Thyroid gland (tissue), 4 donors: ENCODE results near the gene ORC4. TPM values are rescaled to one million over a fixed set of nuclear protein-coding genes. Genes with fewer than 3 reads are reported as not detected.

Source experiments
- DNase-seq, 2 donors: peaks; one replicate each; pipeline ENCODE4 v3.0.0-alpha.2; 2019
- H3K27ac ChIP-seq, 3 donors: fragments of 200-600 bp; sonication (generic); 1 replicate in 2 of 3; 2 replicates in 1 of 3; pipeline ENCODE4 v1.5.1; 2016 to 2019; ENCODE audit warnings: mild to moderate bottlenecking in 1 of 3, moderate library complexity in 1 of 3
- H3K27me3 ChIP-seq: fragments of 200-600 bp; sonication (generic); one replicate; pipeline ENCODE4 v1.5.1; 2019
- H3K36me3 ChIP-seq, 2 donors: fragments of 200-600 bp; sonication (generic); one replicate each; pipeline ENCODE4 v1.5.1; 2016 to 2019
- H3K4me1 ChIP-seq, 2 donors: fragments of 200-600 bp; sonication (generic); one replicate each; pipeline ENCODE4 v1.5.1; 2017 to 2019
- H3K4me3 ChIP-seq, 3 donors: fragments of 200-600 bp; sonication (generic); replicated peaks in 1 of 3; 1 replicate in 2 of 3; 2 replicates in 1 of 3; pipeline ENCODE4 v1.5.1; 2016; ENCODE audit warnings: mild to moderate bottlenecking in 1 of 3
- H3K9me3 ChIP-seq: fragments of 200-600 bp; sonication (generic); one replicate; pipeline ENCODE4 v1.5.1; 2017
- POLR2A ChIP-seq, 2 donors: fragments of 450-650 bp; IDR thresholded peaks; one replicate each; pipeline ENCODE4 v1.6.1; 2017; ENCODE audit warnings: antibody characterized with exemption in 2 of 2, mild to moderate bottlenecking in 2 of 2, moderate library complexity in 1 of 2
- WGBS, 2 donors: methylation state at CpG; one replicate each; pipeline ENCODE4 v1.1.5; 2017; 5-methylcytosine and 5-hydroxymethylcytosine counted together
- intact Hi-C: fragments of 100-400 bp; cut with DNase I; formaldehyde crosslinking; loops from one replicate; pipeline ENCODE4 v1.15.1; 2023
- total RNA-seq, 4 donors: library from RNA; depleted of rRNA; stranded (reverse); fragments of >200 nt; gene quantifications; one replicate each; pipeline ENCODE4 v1.2.3, GENCODE V29; 2016
- TF ChIP-seq, protein P1 (sequence below), 6 experiments: fragments of 200-600 bp in 3 of 6; fragments of 450-650 bp in 3 of 6; sonication (generic) in 3 of 6; IDR thresholded peaks; one replicate each; pipeline ENCODE4 v1.5.1; 2016 to 2019; ENCODE audit warnings: antibody characterized with exemption in 6 of 6, mild to moderate bottlenecking in 2 of 6, inconsistent platforms in 1 of 6, moderate library complexity in 1 of 6

ORC4 gene
- total RNA-seq, 4 donors from 2014 or later: 62.5 to 89.2 (median 76.5) TPM

DNA sequence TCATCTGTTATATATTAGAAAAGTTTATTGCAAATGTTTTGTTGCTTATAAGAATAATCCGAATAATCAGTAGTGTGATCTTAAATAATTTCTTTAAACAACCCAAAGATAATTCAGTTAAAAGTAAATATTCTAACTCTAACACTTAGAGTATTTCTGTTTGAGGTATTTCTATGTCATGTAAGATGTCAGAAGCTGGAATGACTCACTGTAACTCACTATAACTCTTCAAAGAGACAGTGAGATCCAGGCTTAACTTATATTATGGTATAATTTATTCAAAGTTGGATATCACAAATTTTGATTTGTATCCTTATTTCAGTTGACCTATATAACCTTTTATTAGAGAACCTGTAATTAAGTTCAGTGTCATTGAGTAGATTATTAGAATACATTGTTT, 7.3 kb upstream of the ORC4 start:
- WGBS, 2 donors: 97 to 98% methylated on average over 1 of the region's 1 CpG
- intact Hi-C loops: no loop called here

DNA sequence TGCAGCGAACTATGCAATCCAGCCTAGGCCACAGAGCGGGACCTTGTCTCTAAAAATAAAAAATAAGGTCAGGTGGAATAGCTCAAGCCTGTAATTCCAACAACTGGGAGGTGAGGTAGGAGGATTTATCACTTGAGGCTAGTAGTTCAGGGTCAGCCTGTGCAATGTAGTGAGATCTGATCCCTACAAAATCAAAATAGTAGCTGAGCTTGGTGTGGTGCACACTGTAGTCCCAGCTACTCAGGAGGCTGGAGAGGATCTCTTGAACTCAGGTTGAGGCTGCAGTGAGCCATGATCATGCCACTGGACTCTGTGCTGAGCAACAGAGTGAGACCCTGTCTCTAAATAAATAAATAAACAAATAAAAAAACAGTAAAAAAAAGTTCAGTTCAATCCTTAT, 6.0 kb upstream of the ORC4 start:
- 94 to 96% methylated on average over 2 of the region's 2 CpGs for WGBS, 2 donors
- no peak overlapping the region for H3K4me3 ChIP-seq
- H3K4me1 ChIP-seq: peaks cover 24% of the 10 kb centered on the region in 2 donors
- intact Hi-C loops: no loop called here
- no peaks in the 10 kb centered on the region for H3K27me3 ChIP-seq
- no peak for DNase-seq
- no peak overlapping the region for H3K27ac ChIP-seq
- no peaks in the 10 kb centered on the region for H3K36me3 ChIP-seq
- no peak for TF ChIP-seq POLR2A (IDR thresholded peaks at IDR 0.05)
- TF ChIP-seq, protein P1, sequence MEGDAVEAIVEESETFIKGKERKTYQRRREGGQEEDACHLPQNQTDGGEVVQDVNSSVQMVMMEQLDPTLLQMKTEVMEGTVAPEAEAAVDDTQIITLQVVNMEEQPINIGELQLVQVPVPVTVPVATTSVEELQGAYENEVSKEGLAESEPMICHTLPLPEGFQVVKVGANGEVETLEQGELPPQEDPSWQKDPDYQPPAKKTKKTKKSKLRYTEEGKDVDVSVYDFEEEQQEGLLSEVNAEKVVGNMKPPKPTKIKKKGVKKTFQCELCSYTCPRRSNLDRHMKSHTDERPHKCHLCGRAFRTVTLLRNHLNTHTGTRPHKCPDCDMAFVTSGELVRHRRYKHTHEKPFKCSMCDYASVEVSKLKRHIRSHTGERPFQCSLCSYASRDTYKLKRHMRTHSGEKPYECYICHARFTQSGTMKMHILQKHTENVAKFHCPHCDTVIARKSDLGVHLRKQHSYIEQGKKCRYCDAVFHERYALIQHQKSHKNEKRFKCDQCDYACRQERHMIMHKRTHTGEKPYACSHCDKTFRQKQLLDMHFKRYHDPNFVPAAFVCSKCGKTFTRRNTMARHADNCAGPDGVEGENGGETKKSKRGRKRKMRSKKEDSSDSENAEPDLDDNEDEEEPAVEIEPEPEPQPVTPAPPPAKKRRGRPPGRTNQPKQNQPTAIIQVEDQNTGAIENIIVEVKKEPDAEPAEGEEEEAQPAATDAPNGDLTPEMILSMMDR (IDR thresholded peaks at IDR 0.05): no peak
- H3K9me3 ChIP-seq: no peaks in the 10 kb centered on the region

More for the DNA sequence above, 7.3 kb upstream of the ORC4 start:
- no peaks in the 10 kb centered on the region for H3K27me3 ChIP-seq
- no peak overlapping the region for H3K4me3 ChIP-seq
- peaks cover 22 to 25% of the 10 kb centered on the region in 2 donors for H3K4me1 ChIP-seq
- H3K27ac ChIP-seq: no peak overlapping the region
- DNase-seq: no peak
- H3K36me3 ChIP-seq: no peaks in the 10 kb centered on the region
- H3K9me3 ChIP-seq: no peaks in the 10 kb centered on the region
- TF ChIP-seq, protein P1 (IDR thresholded peaks at IDR 0.05): no peak
- TF ChIP-seq POLR2A (IDR thresholded peaks at IDR 0.05): no peak

DNA sequence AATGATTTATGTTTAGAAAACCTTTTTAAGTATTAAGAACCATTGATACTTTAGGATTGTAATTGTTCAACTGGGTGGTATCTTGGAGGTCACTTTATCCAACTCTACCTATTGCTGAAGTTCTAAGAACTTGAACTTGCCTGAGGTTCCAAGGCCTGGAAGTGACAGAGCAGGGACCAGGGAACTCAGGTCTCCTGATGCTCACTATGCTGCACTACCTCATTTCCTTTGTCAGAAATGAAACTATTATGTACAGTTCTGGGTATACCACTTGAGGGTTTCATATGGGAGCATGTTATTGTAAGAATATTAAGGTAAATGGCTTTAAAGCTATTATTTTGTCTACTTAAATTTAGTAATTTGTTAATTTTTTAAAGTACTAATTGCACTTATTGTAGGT, 3.3 kb upstream of the ORC4 start:
- DNase-seq: no peak
- TF ChIP-seq POLR2A (IDR thresholded peaks at IDR 0.05): no peak
- TF ChIP-seq, protein P1 (IDR thresholded peaks at IDR 0.05): no peak
- Histone ChIP-seq H3K4me3 (no peak overlapping the region), H3K4me1 (peaks cover 26 to 31% of the 10 kb centered on the region in 2 donors), H3K36me3 (no peaks in the 10 kb centered on the region), H3K27me3 (no peaks in the 10 kb centered on the region), H3K9me3 (no peaks in the 10 kb centered on the region), H3K27ac (no peak overlapping the region)
- intact Hi-C loops: no loop called here

DNA sequence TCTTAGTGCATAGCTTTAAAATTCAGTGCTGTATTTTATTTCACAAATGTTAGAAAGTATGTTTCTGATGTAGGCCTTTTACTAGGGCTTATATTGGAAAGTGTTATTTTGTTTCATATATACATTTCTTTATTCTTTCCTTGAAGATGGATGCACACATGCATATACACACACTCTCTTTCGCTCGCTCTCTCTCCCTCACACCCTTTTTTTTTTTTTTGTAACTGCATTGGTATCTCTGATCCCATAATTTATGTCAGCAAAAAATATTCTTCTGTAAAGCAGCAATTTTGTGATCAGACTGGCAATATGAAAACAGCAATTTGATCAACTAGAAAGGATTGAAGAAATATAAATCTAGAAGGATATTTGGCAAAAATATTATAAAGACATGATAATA, 2.3 kb upstream of the ORC4 start:
- H3K4me1 ChIP-seq: peaks cover 27 to 31% of the 10 kb centered on the region in 2 donors

DNA sequence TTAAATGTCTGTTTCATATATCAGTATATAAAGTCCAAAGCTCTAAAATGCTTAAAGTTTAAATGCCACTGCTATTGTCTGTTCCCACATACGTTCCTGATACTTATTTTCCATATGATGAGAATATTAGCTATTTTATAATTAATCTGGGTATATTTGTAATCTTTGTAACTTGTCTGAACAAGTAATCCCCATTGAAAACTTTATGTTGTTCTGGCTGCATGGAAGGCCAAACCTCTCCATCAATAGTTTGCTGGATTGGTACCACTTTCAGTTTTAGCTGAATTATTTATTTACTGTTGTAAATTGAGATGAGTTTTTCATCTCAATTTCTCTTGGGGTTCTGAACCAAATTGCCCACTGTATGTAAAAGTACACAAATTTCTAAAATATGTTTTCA, 1.8 kb upstream of the ORC4 start:
- intact Hi-C loops: no loop called here
- H3K27me3 ChIP-seq: no peaks in the 10 kb centered on the region
- H3K4me1 ChIP-seq: peaks cover 27 to 31% of the 10 kb centered on the region in 2 donors
- H3K4me3 ChIP-seq: no peak overlapping the region
- 33 to 54% methylated on average over 1 of the region's 1 CpG for WGBS, 2 donors
- no peak for DNase-seq
- TF ChIP-seq, protein P1 (IDR thresholded peaks at IDR 0.05): no peak
- TF ChIP-seq POLR2A (IDR thresholded peaks at IDR 0.05): no peak
- H3K9me3 ChIP-seq: no peaks in the 10 kb centered on the region
- H3K27ac ChIP-seq: no peak overlapping the region
- H3K36me3 ChIP-seq: no peaks in the 10 kb centered on the region

More for the DNA sequence above, 2.3 kb upstream of the ORC4 start:
- Histone ChIP-seq H3K27me3 (no peaks in the 10 kb centered on the region), H3K27ac (no peak overlapping the region), H3K4me3 (no peak overlapping the region), H3K9me3 (no peaks in the 10 kb centered on the region), H3K36me3 (no peaks in the 10 kb centered on the region)
- DNase-seq: no peak
- TF ChIP-seq, protein P1 (IDR thresholded peaks at IDR 0.05): no peak
- no peak for TF ChIP-seq POLR2A (IDR thresholded peaks at IDR 0.05)
- intact Hi-C loops: no loop called here
- 89 to 93% methylated on average over 2 of the region's 2 CpGs for WGBS, 2 donors
